ENCODE results near the gene PPIE. TPM values are rescaled to one million over a fixed set of nuclear protein-coding genes. Genes with fewer than 3 reads are reported as not detected.

The PPIE gene
- total RNA-seq, 1 donor from 2014 or later, result 39.0 TPM

DNA sequence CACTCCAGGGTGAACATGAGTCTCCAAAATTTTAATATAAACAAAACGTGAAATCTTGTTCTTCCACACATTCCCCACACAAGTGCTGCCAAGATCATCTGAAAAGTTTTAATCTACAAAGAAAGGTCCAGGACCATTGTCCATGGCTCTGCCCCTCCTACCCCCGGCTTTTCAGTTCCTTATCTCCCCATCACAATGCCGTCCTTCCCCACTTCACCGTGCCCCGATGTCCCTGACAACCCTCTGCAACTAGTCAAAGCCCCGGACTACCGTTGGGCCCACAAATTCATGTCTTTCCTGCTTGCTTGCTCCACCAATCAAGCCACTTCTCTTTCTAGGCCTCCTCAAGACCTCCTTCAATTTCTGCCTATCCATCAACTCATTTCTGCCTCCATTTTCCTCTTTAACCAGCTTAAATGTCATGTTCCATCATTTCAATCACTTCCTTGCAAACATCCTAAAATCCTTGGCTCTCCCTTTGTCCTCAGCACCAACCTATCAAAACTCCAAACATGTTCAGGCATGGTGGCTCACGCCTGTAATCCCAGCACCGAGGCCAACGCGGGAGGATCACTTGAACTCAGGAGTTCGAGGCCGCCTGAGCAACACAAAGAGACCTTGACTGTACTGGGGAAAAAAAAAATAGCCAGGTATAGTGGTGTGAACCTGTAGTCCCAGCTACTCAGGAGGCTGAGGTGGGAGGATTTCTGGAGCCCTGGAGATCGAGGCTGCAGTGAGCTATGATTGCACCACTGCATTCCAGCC lies 64.0 kb downstream of the PPIE start:
- DNase-seq (ENCODE audit: low spot score), result no peak

DNA sequence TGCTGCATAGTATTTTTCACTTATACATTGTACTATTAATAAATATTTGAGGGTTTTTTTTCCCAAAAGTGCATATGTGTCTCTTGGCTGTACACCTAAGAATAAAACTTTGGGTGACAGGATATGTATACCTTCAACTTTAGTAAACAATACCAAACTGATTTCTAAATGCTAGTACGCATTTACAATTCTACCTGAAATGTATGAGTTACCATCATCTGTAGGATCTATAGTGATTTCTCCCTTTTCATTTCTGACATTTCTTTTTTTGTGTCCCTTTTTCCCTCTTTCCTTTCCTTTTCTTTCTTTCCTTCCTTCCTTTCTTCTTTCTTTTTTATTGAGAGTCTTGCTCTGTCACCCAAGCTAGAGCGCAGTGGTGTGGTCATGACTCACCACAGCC lies 66.7 kb downstream of the PPIE start:
- no peak for DNase-seq (ENCODE audit: low spot score)

- no peak for DNase-seq (ENCODE audit: low spot score)
These were observed 70.3 kb downstream of the PPIE start for GRCh38 chr1:39808784-39809517.

- no peak for DNase-seq (ENCODE audit: low spot score)
These were observed 74.2 kb downstream of the PPIE start for GRCh38 chr1:39812913-39813312.

Other genes with a start within 250 kb of the PPIE start
- gene BMP8A, start 247.2 kb upstream of the PPIE start, total RNA-seq (ENCODE audit: insufficient read depth, low replicate concordance), result not detected
- 103 TPM for gene PABPC4, start 162.1 kb upstream of the PPIE start, total RNA-seq (ENCODE audit: insufficient read depth, low replicate concordance)
- gene HEYL, start 99.2 kb upstream of the PPIE start, total RNA-seq (ENCODE audit: insufficient read depth, low replicate concordance), result 4.1 TPM
- 2.9 TPM for gene NT5C1A, start 66.8 kb upstream of the PPIE start, total RNA-seq (ENCODE audit: insufficient read depth, low replicate concordance)
- 1.4 TPM for gene HPCAL4, start 47.4 kb upstream of the PPIE start, total RNA-seq (ENCODE audit: insufficient read depth, low replicate concordance)
- not detected for gene OXCT2, start 32.5 kb downstream of the PPIE start, total RNA-seq (ENCODE audit: insufficient read depth, low replicate concordance)
- gene BMP8B, start 50.0 kb downstream of the PPIE start, total RNA-seq (ENCODE audit: insufficient read depth, low replicate concordance), result 0.48 TPM
- gene TRIT1, start 144.6 kb downstream of the PPIE start, total RNA-seq (ENCODE audit: insufficient read depth, low replicate concordance), result 26.7 TPM
- gene MYCL, start 163.0 kb downstream of the PPIE start, total RNA-seq (ENCODE audit: insufficient read depth, low replicate concordance), result 12.5 TPM
- gene MFSD2A, start 216.3 kb downstream of the PPIE start, total RNA-seq (ENCODE audit: insufficient read depth, low replicate concordance), result 9.1 TPM

Measured in umbilical cord (tissue), 2 donors.